Neural cell (in vitro differentiated cells): ENCODE data around the gene APCDD1. TPM values are rescaled to one million over a fixed set of nuclear protein-coding genes. Genes with fewer than 3 reads are reported as not detected.
A peak's percentile ranks its signal among the peaks of the same experiment; 100 is the strongest.

ENCODE experiments used
- H2AFZ ChIP-seq: fragments of 200-600, 300-800 bp; sonication (generic), shearing (Covaris generic); 2 replicates; pipeline ENCODE4 v1.6.0; 2014; ENCODE audit warnings: low read depth, mild to moderate bottlenecking, antibody characterized with exemption, low read length, moderate library complexity
- H3F3A ChIP-seq: fragments of 200-600 bp; shearing (Covaris generic); 2 replicates; pipeline ENCODE4 v1.6.1; 2016; ENCODE audit warnings: mild to moderate bottlenecking, moderate library complexity, mixed read lengths, antibody characterized with exemption, low read length; ENCODE audit not compliant: insufficient read depth, poor library complexity, severe bottlenecking
- H3K27ac ChIP-seq: fragments of 200-600, 300-800 bp; sonication (generic), shearing (Covaris generic); 2 replicates; pipeline ENCODE4 v1.5.1; 2014; ENCODE audit warnings: mild to moderate bottlenecking, low read length, moderate library complexity
- H3K27me3 ChIP-seq: fragments of 300-800, 200-600 bp; sonication (generic), shearing (Covaris generic); 2 replicates; pipeline ENCODE4 v1.6.0; 2014; ENCODE audit warnings: mild to moderate bottlenecking, low read depth, low read length, moderate library complexity; ENCODE audit not compliant: insufficient read depth
- H3K36me3 ChIP-seq: fragments of 300-800, 200-600 bp; sonication (generic), shearing (Covaris generic); 2 replicates; pipeline ENCODE4 v1.5.1; 2014; ENCODE audit warnings: mild to moderate bottlenecking, antibody characterized with exemption, low read length, moderate library complexity; ENCODE audit not compliant: insufficient read depth
- H3K4me2 ChIP-seq: fragments of 300-800, 200-600 bp; sonication (generic), shearing (Covaris generic); 2 replicates; pipeline ENCODE4 v1.6.0; 2014; ENCODE audit warnings: mild to moderate bottlenecking, low read length
- H3K4me3 ChIP-seq: fragments of 300-800, 200-600 bp; sonication (generic), shearing (Covaris generic); 2 replicates; pipeline ENCODE4 v1.5.1; 2014; ENCODE audit warnings: mild to moderate bottlenecking, low read length, moderate library complexity
- H3K79me2 ChIP-seq: fragments of 200-600 bp; shearing (Covaris generic); replicated peaks from 2 replicates; pipeline ENCODE4 v1.6.0; 2014; ENCODE audit warnings: mild to moderate bottlenecking, low read length, moderate library complexity; ENCODE audit not compliant: insufficient read depth
- H3K9ac ChIP-seq: fragments of 300-800, 200-600 bp; sonication (generic), shearing (Covaris generic); 2 replicates; pipeline ENCODE4 v1.6.1; 2016; ENCODE audit warnings: mild to moderate bottlenecking, low read length, mixed read lengths
- H3K9me2 ChIP-seq: fragments of 200-600 bp; shearing (Covaris generic); 2 replicates; pipeline ENCODE4 v1.6.1; 2016; ENCODE audit warnings: mild to moderate bottlenecking, low read length, mixed read lengths; ENCODE audit not compliant: insufficient read depth
- H3K9me3 ChIP-seq: fragments of 200-600, 300-800 bp; sonication (generic), shearing (Covaris generic); 2 replicates; pipeline ENCODE4 v1.6.1; 2016; ENCODE audit warnings: mild to moderate bottlenecking, mixed run types, low read length, moderate library complexity, mixed read lengths
- H4K20me1 ChIP-seq: fragments of 200-600 bp; shearing (Covaris generic); 2 replicates; pipeline ENCODE4 v1.6.1; 2016; ENCODE audit warnings: mild to moderate bottlenecking, mixed run types; ENCODE audit not compliant: insufficient read depth
- EP300 ChIP-seq: fragments of 450-650 bp; conservative IDR thresholded peaks from 2 replicates; pipeline ENCODE4 v1.6.1; 2014; ENCODE audit warnings: antibody characterized with exemption, mild to moderate bottlenecking, moderate library complexity; ENCODE audit not compliant: poor library complexity, severe bottlenecking
- EZH2 ChIP-seq: fragments of 200-600, 300-800 bp; shearing (Covaris generic), sonication (generic); IDR thresholded peaks from 2 replicates; pipeline ENCODE4 v1.6.1; 2014; ENCODE audit warnings: antibody characterized with exemption, low read length, borderline replicate concordance, mild to moderate bottlenecking; ENCODE audit not compliant: insufficient read depth, poor library complexity, severe bottlenecking
- MXI1 ChIP-seq: fragments of 450-650 bp; conservative IDR thresholded peaks from 2 replicates; pipeline ENCODE4 v1.6.1; 2014; ENCODE audit warnings: antibody characterized with exemption, mild to moderate bottlenecking; ENCODE audit not compliant: poor library complexity, severe bottlenecking
- POLR2AphosphoS5 ChIP-seq: IDR thresholded peaks from 2 replicates; pipeline ENCODE4 v1.6.1; 2012
- RAD21 ChIP-seq: fragments of 450-650 bp; conservative IDR thresholded peaks from 2 replicates; pipeline ENCODE4 v1.6.1; 2014; ENCODE audit warnings: antibody characterized with exemption, mild to moderate bottlenecking, moderate library complexity
- SMC3 ChIP-seq: fragments of 450-650 bp; conservative IDR thresholded peaks from 2 replicates; pipeline ENCODE4 v1.6.1; 2014; ENCODE audit warnings: antibody characterized with exemption, mild to moderate bottlenecking, moderate library complexity; ENCODE audit not compliant: poor library complexity
- TAF1 ChIP-seq: IDR thresholded peaks from 2 replicates; pipeline ENCODE4 v1.6.1; 2012; ENCODE audit warnings: low read depth
- polyA plus RNA-seq: library from polyadenylated mRNA; depleted of rRNA; stranded (reverse); fragments of >200 nt; gene quantifications from 2 replicates; pipeline ENCODE4 v1.2.3, GENCODE V29; 2014
- TF ChIP-seq, protein P1 (sequence below): fragments of 450-650 bp; IDR thresholded peaks from 2 replicates; pipeline ENCODE4 v1.5.1; 2014; ENCODE audit warnings: antibody characterized with exemption, mild to moderate bottlenecking, moderate library complexity; ENCODE audit not compliant: poor library complexity, severe bottlenecking
- TF ChIP-seq, protein P2 (sequence below): IDR thresholded peaks from 2 replicates; pipeline ENCODE4 v1.6.1; 2012; ENCODE audit warnings: borderline replicate concordance

The APCDD1 gene
- polyA plus RNA-seq, 1 donor from 2014 or later: 0.58 TPM

DNA sequence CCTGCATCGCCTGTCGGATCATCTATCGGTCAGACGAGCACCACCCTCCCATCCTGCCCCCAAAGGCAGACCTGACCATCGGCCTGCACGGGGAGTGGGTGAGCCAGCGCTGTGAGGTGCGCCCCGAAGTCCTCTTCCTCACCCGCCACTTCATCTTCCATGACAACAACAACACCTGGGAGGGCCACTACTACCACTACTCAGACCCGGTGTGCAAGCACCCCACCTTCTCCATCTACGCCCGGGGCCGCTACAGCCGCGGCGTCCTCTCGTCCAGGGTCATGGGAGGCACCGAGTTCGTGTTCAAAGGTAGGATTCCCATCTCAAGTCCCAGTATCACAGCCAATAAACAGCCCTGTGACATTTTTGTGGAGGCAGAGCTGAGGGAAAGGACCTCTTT is 31.0 kb downstream of the APCDD1 start:
- Histone ChIP-seq H3K79me2 (no peaks in the 10 kb centered on the region), H3F3A (no peaks in the 10 kb centered on the region), H3K4me3 (no peak overlapping the region), H3K27ac (no peak overlapping the region), H3K9me2 (no peaks in the 10 kb centered on the region), H3K4me2 (no peak overlapping the region), H3K9ac (no peak overlapping the region), H3K27me3 (no peaks in the 10 kb centered on the region), H2AFZ (no peak overlapping the region), H3K36me3 (no peaks in the 10 kb centered on the region), H4K20me1 (no peaks in the 10 kb centered on the region), H3K9me3 (no peaks in the 10 kb centered on the region)
- TF ChIP-seq TAF1 (no peak), EP300 (no peak), RAD21 (no peak), POLR2AphosphoS5 (no peak), SMC3 (no peak), MXI1 (no peak), EZH2 (no peak)
- TF ChIP-seq, protein P1, sequence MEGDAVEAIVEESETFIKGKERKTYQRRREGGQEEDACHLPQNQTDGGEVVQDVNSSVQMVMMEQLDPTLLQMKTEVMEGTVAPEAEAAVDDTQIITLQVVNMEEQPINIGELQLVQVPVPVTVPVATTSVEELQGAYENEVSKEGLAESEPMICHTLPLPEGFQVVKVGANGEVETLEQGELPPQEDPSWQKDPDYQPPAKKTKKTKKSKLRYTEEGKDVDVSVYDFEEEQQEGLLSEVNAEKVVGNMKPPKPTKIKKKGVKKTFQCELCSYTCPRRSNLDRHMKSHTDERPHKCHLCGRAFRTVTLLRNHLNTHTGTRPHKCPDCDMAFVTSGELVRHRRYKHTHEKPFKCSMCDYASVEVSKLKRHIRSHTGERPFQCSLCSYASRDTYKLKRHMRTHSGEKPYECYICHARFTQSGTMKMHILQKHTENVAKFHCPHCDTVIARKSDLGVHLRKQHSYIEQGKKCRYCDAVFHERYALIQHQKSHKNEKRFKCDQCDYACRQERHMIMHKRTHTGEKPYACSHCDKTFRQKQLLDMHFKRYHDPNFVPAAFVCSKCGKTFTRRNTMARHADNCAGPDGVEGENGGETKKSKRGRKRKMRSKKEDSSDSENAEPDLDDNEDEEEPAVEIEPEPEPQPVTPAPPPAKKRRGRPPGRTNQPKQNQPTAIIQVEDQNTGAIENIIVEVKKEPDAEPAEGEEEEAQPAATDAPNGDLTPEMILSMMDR: no peak
- TF ChIP-seq, protein P2, sequence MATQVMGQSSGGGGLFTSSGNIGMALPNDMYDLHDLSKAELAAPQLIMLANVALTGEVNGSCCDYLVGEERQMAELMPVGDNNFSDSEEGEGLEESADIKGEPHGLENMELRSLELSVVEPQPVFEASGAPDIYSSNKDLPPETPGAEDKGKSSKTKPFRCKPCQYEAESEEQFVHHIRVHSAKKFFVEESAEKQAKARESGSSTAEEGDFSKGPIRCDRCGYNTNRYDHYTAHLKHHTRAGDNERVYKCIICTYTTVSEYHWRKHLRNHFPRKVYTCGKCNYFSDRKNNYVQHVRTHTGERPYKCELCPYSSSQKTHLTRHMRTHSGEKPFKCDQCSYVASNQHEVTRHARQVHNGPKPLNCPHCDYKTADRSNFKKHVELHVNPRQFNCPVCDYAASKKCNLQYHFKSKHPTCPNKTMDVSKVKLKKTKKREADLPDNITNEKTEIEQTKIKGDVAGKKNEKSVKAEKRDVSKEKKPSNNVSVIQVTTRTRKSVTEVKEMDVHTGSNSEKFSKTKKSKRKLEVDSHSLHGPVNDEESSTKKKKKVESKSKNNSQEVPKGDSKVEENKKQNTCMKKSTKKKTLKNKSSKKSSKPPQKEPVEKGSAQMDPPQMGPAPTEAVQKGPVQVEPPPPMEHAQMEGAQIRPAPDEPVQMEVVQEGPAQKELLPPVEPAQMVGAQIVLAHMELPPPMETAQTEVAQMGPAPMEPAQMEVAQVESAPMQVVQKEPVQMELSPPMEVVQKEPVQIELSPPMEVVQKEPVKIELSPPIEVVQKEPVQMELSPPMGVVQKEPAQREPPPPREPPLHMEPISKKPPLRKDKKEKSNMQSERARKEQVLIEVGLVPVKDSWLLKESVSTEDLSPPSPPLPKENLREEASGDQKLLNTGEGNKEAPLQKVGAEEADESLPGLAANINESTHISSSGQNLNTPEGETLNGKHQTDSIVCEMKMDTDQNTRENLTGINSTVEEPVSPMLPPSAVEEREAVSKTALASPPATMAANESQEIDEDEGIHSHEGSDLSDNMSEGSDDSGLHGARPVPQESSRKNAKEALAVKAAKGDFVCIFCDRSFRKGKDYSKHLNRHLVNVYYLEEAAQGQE: no peak

DNA sequence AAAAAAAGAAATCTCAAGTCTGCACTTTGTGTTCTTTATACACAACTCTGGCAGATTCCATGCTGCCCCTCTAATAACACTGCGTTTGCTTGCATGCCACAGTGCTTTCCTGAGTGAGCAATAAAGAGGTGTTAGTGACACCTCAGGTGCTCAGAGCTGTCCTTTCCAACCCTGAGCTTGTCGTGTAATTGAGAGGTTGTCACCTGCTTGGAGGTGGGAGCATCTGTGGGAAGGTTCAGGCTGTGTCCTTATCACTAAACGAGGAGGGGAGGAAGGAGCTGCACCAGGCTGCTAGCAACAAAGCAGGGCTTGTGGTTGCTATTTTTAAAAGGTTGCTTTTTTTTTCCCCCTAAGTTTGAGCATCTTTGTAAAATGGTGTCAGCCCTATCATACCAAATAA is 31.9 kb downstream of the APCDD1 start:
- Histone ChIP-seq H3K27ac (no peak overlapping the region), H3K9me2 (no peaks in the 10 kb centered on the region), H3K9me3 (no peaks in the 10 kb centered on the region), H3F3A (no peaks in the 10 kb centered on the region), H3K27me3 (no peaks in the 10 kb centered on the region), H3K4me2 (no peak overlapping the region), H4K20me1 (no peaks in the 10 kb centered on the region), H3K9ac (no peak overlapping the region), H3K36me3 (no peaks in the 10 kb centered on the region), H3K79me2 (no peaks in the 10 kb centered on the region), H3K4me3 (no peak overlapping the region), H2AFZ (no peak overlapping the region)
- TF ChIP-seq EP300 (peak; percentile 57), RAD21 (no peak), SMC3 (no peak), EZH2 (no peak), POLR2AphosphoS5 (peak; percentile 38), TAF1 (no peak), MXI1 (no peak)
- TF ChIP-seq, protein P1: no peak
- TF ChIP-seq, protein P2: no peak
